Measurements from ENCODE around the gene C1S. TPM values are rescaled to one million over a fixed set of nuclear protein-coding genes. Genes with fewer than 3 reads are reported as not detected.

Gene C1S
- total RNA-seq, 2 experiments from 2014 or later, result 0.65 to 1.0 TPM

GRCh38 chr12:7113389-7113871, 52.9 kb downstream of the C1S start:
- CTCF ChIA-PET, result interaction anchor here (0.6 to 2.2 kb wide), 13 partner anchors 11 to 433 kb away, joined by 3 to 11 read pairs (median 4); partner anchors contain the start of genes C12orf57, CLSTN3, EMG1 and LPCAT3
- POLR2A ChIA-PET, result no interaction called here

- ChIA-PET POLR2A (interaction anchor here (0.6 kb wide), 1 partner anchor 279 kb away, joined by 5 read pairs; no protein-coding TSS in a partner anchor), CTCF (interaction anchor here (0.6 to 2.2 kb wide), 10 partner anchors 11 to 434 kb away, joined by 3 to 11 read pairs (median 4); partner anchors contain the start of genes C12orf57, CLSTN3, EMG1 and PHB2)
Observed at GRCh38 chr12:7114008-7114407, 53.5 kb downstream of the C1S start.

- ChIA-PET CTCF (no interaction called here), POLR2A (no interaction called here)
Observed at GRCh38 chr12:7114851-7115250, 54.3 kb downstream of the C1S start.

GRCh38 chr12:7116196-7116595, 55.7 kb downstream of the C1S start:
- ChIA-PET CTCF (no interaction called here), POLR2A (no interaction called here)

GRCh38 chr12:7116916-7117315, 56.4 kb downstream of the C1S start:
- CTCF ChIA-PET, result interaction anchor here (1.1 kb wide), 1 partner anchor 28 kb away, joined by 3 read pairs; no protein-coding TSS in a partner anchor
- POLR2A ChIA-PET, result no interaction called here

- POLR2A ChIA-PET, result no interaction called here
- CTCF ChIA-PET, result interaction anchor here (1.1 kb wide), 1 partner anchor 27 kb away, joined by 3 read pairs; no protein-coding TSS in a partner anchor
Observed at GRCh38 chr12:7117670-7118069, 57.2 kb downstream of the C1S start.

GRCh38 chr12:7118881-7119280, 58.4 kb downstream of the C1S start:
- POLR2A ChIA-PET, result no interaction called here
- CTCF ChIA-PET, result no interaction called here

GRCh38 chr12:7120166-7120565, 59.6 kb downstream of the C1S start:
- ChIA-PET POLR2A (no interaction called here), CTCF (no interaction called here)

Other genes with a start within 250 kb of the C1S start
- gene GPR162, start 238.9 kb upstream of the C1S start, total RNA-seq, result under 1 TPM; 0.21 to 0.44 TPM
- gene P3H3, start 232.3 kb upstream of the C1S start, total RNA-seq, result 1 to 10 TPM; 1.8 TPM
- under 1 TPM; 0.32 to 0.63 TPM for gene GNB3, start 219.8 kb upstream of the C1S start, total RNA-seq
- gene CDCA3, start 209.4 kb upstream of the C1S start, total RNA-seq, result 10 to 100 TPM; 50.0 to 53.1 TPM
- 100 to 1,000 TPM; 151 to 152 TPM for gene USP5, start 208.6 kb upstream of the C1S start, total RNA-seq
- gene TPI1, start 193.2 kb upstream of the C1S start, total RNA-seq, result 1,000 to 10,000 TPM; 1,928 to 1,984 TPM
- 1 to 10 TPM; 3.3 to 4.6 TPM for gene SPSB2, start 187.4 kb upstream of the C1S start, total RNA-seq
- 1 to 10 TPM; 3.1 to 6.0 TPM for gene LRRC23, start 155.9 kb upstream of the C1S start, total RNA-seq
- 100 to 1,000 TPM; 171 to 175 TPM for gene ENO2, start 146.1 kb upstream of the C1S start, total RNA-seq
- 10 to 100 TPM; 44.1 to 44.3 TPM for gene ATN1, start 132.8 kb upstream of the C1S start, total RNA-seq
- not detected for gene RNU7-1, start 116.9 kb upstream of the C1S start, total RNA-seq
- 100 to 1,000 TPM; 234 to 239 TPM for gene C12orf57, start 116.7 kb upstream of the C1S start, total RNA-seq
- 100 to 1,000 TPM; 436 to 441 TPM for gene PTPN6, start 109.4 kb upstream of the C1S start, total RNA-seq
- 100 to 1,000 TPM; 509 to 511 TPM for gene PHB2, start 90.1 kb upstream of the C1S start, total RNA-seq
- 100 to 1,000 TPM; 152 to 162 TPM for gene EMG1, start 89.8 kb upstream of the C1S start, total RNA-seq
- 10 to 100 TPM; 26.1 TPM for gene LPCAT3, start 42.2 kb upstream of the C1S start, total RNA-seq
- 1 to 10 TPM in 1 of 2 experiments, under 1 TPM in 1; 0.84 to 1.2 TPM for gene C1R, start 31.7 kb downstream of the C1S start, total RNA-seq
- gene C1RL, start 48.5 kb downstream of the C1S start, total RNA-seq, result 10 to 100 TPM; 11.1 to 11.5 TPM
- gene RBP5, start 68.2 kb downstream of the C1S start, total RNA-seq, result under 1 TPM in 1 of 2 experiments, not detected in 1; 0.19 TPM
- 10 to 100 TPM; 19.0 to 19.5 TPM for gene CLSTN3, start 69.7 kb downstream of the C1S start, total RNA-seq
- 10 to 100 TPM; 36.9 to 37.5 TPM for gene PEX5, start 129.0 kb downstream of the C1S start, total RNA-seq
- not detected for gene ACSM4, start 243.4 kb downstream of the C1S start, total RNA-seq

All from activated CD8-positive, alpha-beta memory T cell treated with anti-CD3 and anti-CD28 coated beads for 36 hours (primary cell).